HG02870 (cell line): ENCODE data around the gene ZRSR2.

Source experiments
- ATAC-seq: cut with Tn5 transposase; IDR thresholded peaks from one replicate; pipeline ENCODE4 v1.9.1; 2021; ENCODE audit warnings: mild to moderate bottlenecking, moderate library complexity; ENCODE audit not compliant: unreplicated experiment

The ZRSR2 gene

GRCh38 chrX:15848576-15848975 is 58.3 kb downstream of the ZRSR2 start:
- no peak for ATAC-seq

- no peak for ATAC-seq
Measured at GRCh38 chrX:15849555-15849954, 59.3 kb downstream of the ZRSR2 start.

GRCh38 chrX:15853586-15854079 is 63.3 kb downstream of the ZRSR2 start:
- ATAC-seq = no peak

- peak; percentile 30 for ATAC-seq
Measured at GRCh38 chrX:15854080-15854655, 63.9 kb downstream of the ZRSR2 start.

GRCh38 chrX:15854712-15855567 is 64.7 kb downstream of the ZRSR2 start, which contains the start of gene AP1S2:
Gene AP1S2, minus strand, starts transcription at chrX:15854813. Its CDS starts 2,289 bp downstream, at chrX:15852524.
- ATAC-seq = peak; percentile 95

GRCh38 chrX:15855568-15856221 is 65.4 kb downstream of the ZRSR2 start:
- ATAC-seq = no peak

- no peak for ATAC-seq
Measured at GRCh38 chrX:15856222-15856587, 65.9 kb downstream of the ZRSR2 start.

GRCh38 chrX:15856636-15857035 is 66.4 kb downstream of the ZRSR2 start:
- no peak for ATAC-seq

- no peak for ATAC-seq
Measured at GRCh38 chrX:15858051-15858450, 67.8 kb downstream of the ZRSR2 start.

GRCh38 chrX:15860921-15861320 is 70.6 kb downstream of the ZRSR2 start:
- ATAC-seq = no peak

- no peak for ATAC-seq
Measured at GRCh38 chrX:15864023-15864422, 73.7 kb downstream of the ZRSR2 start.

GRCh38 chrX:15864629-15865028 is 74.3 kb downstream of the ZRSR2 start:
- no peak for ATAC-seq

GRCh38 chrX:15866147-15866546 is 75.9 kb downstream of the ZRSR2 start:
- no peak for ATAC-seq

GRCh38 chrX:15869695-15870094 is 79.4 kb downstream of the ZRSR2 start:
- no peak for ATAC-seq

GRCh38 chrX:15870310-15870709 is 80.0 kb downstream of the ZRSR2 start:
- no peak for ATAC-seq
